CD14-positive monocyte (primary cell): ENCODE results near the gene PLA2G4A. TPM values are rescaled to one million over a fixed set of nuclear protein-coding genes. Genes with fewer than 3 reads are reported as not detected.

Experiments
- DNase-seq, 3 donors: peaks; one replicate each; pipeline ENCODE4 v3.0.0-alpha.2; 2011 to 2022
- H2AFZ ChIP-seq: 2 replicates; pipeline ENCODE4 v1.6.0; 2012; ENCODE audit warnings: mild to moderate bottlenecking, low read depth, low read length, inconsistent platforms; ENCODE audit not compliant: insufficient read depth, poor library complexity, severe bottlenecking
- H3K27ac ChIP-seq, 2 donors: 1 replicate in 1 of 2; 2 replicates in 1 of 2; pipeline ENCODE4 v1.5.1; 2012 to 2013; ENCODE audit warnings: low read length in 2 of 2, control low read depth in 1 of 2, inconsistent platforms in 1 of 2, low read depth in 1 of 2, mild to moderate bottlenecking in 1 of 2
- H3K27me3 ChIP-seq, 2 donors: one replicate each; pipeline versions ENCODE4 v1.6.0 to v1.6.1; 2011 to 2013; ENCODE audit warnings: low read length in 2 of 2; ENCODE audit not compliant: control insufficient read depth in 2 of 2, insufficient read depth in 2 of 2
- H3K36me3 ChIP-seq, 2 donors: replicated peaks in 1 of 2; 1 replicate in 1 of 2; 2 replicates in 1 of 2; pipeline versions ENCODE4 v1.5.1 to v1.6.1; 2012 to 2013; ENCODE audit warnings: low read length in 2 of 2, control low read depth in 1 of 2, inconsistent platforms in 1 of 2, mild to moderate bottlenecking in 1 of 2; ENCODE audit not compliant: insufficient read depth in 2 of 2, control insufficient read depth in 1 of 2
- H3K4me1 ChIP-seq, 2 donors: 1 replicate in 1 of 2; 2 replicates in 1 of 2; pipeline versions ENCODE4 v1.5.1 to v1.6.1; 2012 to 2013; ENCODE audit warnings: low read length in 2 of 2, control low read depth in 1 of 2, inconsistent platforms in 1 of 2, mild to moderate bottlenecking in 1 of 2, moderate library complexity in 1 of 2; ENCODE audit not compliant: insufficient read depth in 2 of 2, control insufficient read depth in 1 of 2
- H3K4me2 ChIP-seq: replicated peaks from 2 replicates; pipeline ENCODE3; 2012; ENCODE audit warnings: low read length, moderate library complexity, mild to moderate bottlenecking; ENCODE audit not compliant: poor library complexity, severe bottlenecking; ENCODE audit errors: extremely low read depth
- H3K4me3 ChIP-seq, 3 experiments: fragments of 200-600 bp in 1 of 3; sonication (generic) in 1 of 3; replicated peaks in 1 of 3; 1 replicate in 2 of 3; 2 replicates in 1 of 3; pipeline ENCODE4 v1.5.1; 2011 to 2013; ENCODE audit warnings: low read length in 3 of 3, mild to moderate bottlenecking in 3 of 3, control low read depth in 2 of 3, low read depth in 2 of 3, inconsistent platforms in 1 of 3, moderate library complexity in 1 of 3
- H3K79me2 ChIP-seq: 2 replicates; pipeline ENCODE4 v1.6.0; 2012; ENCODE audit warnings: mild to moderate bottlenecking, control low read depth, inconsistent platforms, low read length, moderate library complexity; ENCODE audit not compliant: insufficient read depth
- H3K9ac ChIP-seq: 2 replicates; pipeline ENCODE4 v1.6.0; 2017; ENCODE audit warnings: low read length, mild to moderate bottlenecking; ENCODE audit not compliant: insufficient read depth, poor library complexity, severe bottlenecking
- H3K9me3 ChIP-seq, 2 donors: replicated peaks in 1 of 2; 1 replicate in 1 of 2; 2 replicates in 1 of 2; pipeline versions ENCODE4 v1.5.1 to v1.6.1; 2012 to 2013; ENCODE audit warnings: low read length in 2 of 2, control low read depth in 1 of 2; ENCODE audit not compliant: control insufficient read depth in 1 of 2, insufficient read depth in 1 of 2
- H4K20me1 ChIP-seq: 2 replicates; pipeline ENCODE4 v1.6.0; 2012; ENCODE audit warnings: mild to moderate bottlenecking, low read length, control low read depth, moderate library complexity; ENCODE audit not compliant: insufficient read depth
- H3K27ac Mint-ChIP-seq, 7 donors: one replicate each; pipeline ENCODE4 v1.8.0; 2020; ENCODE audit warnings: mild to moderate bottlenecking in 7 of 7, mixed read lengths in 7 of 7, moderate library complexity in 6 of 7, inconsistent platforms in 2 of 7
- H3K27me3 Mint-ChIP-seq, 3 donors: one replicate each; pipeline ENCODE4 v1.8.0; 2021 to 2022; ENCODE audit warnings: low read depth in 3 of 3, mild to moderate bottlenecking in 3 of 3, mixed read lengths in 3 of 3, moderate library complexity in 3 of 3, inconsistent platforms in 1 of 3
- H3K36me3 Mint-ChIP-seq, 2 donors: one replicate each; pipeline ENCODE4 v1.8.0; 2020; ENCODE audit warnings: mixed read lengths in 2 of 2, inconsistent platforms in 1 of 2, mild to moderate bottlenecking in 1 of 2
- H3K4me1 Mint-ChIP-seq: one replicate; pipeline ENCODE4 v1.8.0; 2020; ENCODE audit warnings: mild to moderate bottlenecking, mixed read lengths
- H3K4me3 Mint-ChIP-seq, 2 donors: one replicate each; pipeline ENCODE4 v1.8.0; 2020; ENCODE audit warnings: mild to moderate bottlenecking in 2 of 2, mixed read lengths in 2 of 2, moderate library complexity in 1 of 2
- H3K9me3 Mint-ChIP-seq, 7 donors: one replicate each; pipeline ENCODE4 v1.8.0; 2020 to 2022; ENCODE audit warnings: mixed read lengths in 7 of 7, mild to moderate bottlenecking in 6 of 7, moderate library complexity in 6 of 7, inconsistent platforms in 2 of 7
- WGBS: methylation state at CpG from one replicate; pipeline ENCODE4 v1.1.5; 2013; ENCODE audit warnings: missing lambda C conversion rate; ENCODE audit not compliant: insufficient coverage; 5-methylcytosine and 5-hydroxymethylcytosine counted together
- intact Hi-C, 2 donors: fragments of 100-400 bp; cut with micrococcal nuclease; formaldehyde crosslinking; loops; one replicate each; pipeline versions ENCODE4 v1.15.0 to v1.15.1; 2023
- polyA plus RNA-seq, 3 donors: library from polyadenylated mRNA; depleted of rRNA in 1 of 3; unstranded in 2 of 3; stranded (reverse) in 1 of 3; fragments of 300-500 nt in 2 of 3; fragments of >200 nt in 1 of 3; fragmentation: Illumina TruSeq in 2 of 3; gene quantifications; 1 replicate in 2 of 3; 2 replicates in 1 of 3; pipeline ENCODE4 v1.2.3, GENCODE V29; 2012 to 2021
- TF ChIP-seq, protein P1 (sequence below): fragments of 200-600 bp; IDR thresholded peaks from one replicate; pipeline ENCODE4 v1.8.0; 2022; ENCODE audit warnings: antibody characterized with exemption, mild to moderate bottlenecking

The PLA2G4A gene
- polyA plus RNA-seq, 3 donors, result 1.4 to 4.5 (median 4.1) TPM

DNA sequence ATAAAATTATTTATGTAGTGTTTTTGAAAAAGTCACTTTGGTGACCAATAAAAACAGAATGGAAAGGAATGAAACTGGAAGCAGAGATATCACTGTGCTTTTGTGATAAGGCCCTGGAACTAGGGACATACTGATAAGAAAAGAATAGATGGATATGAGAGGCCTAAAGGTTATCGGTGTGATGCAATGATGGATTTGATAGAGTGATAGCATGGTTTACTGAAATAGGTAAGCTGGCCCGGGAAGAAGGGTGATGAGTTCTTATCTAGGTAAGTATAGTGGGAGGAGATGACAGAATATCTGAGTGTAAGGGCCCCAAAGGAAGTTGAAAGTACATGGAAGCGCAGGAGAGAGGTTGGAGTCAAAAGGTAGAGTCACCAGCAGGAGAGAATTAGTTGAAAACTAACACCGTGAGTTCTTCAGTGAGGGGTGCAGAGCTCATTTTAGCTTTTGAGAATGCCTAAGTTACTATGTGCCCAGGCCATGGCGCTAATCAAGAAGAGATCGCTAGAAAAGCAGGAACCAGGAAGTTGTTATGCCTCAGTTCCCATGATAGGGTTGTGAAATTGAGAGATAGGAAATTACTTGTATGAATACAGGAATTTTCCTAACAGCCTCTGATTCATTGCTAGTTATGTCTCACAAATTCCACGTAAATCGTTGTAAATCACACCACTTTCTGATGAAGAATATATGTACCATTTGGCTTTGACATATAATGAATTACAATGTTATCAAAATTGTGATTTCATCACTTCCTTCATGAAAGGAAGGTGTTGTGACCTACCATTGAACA, 115.3 kb downstream of the PLA2G4A start:
- intact Hi-C loops, result no loop called here
- H4K20me1 ChIP-seq, result no peaks in the 10 kb centered on the region
- H2AFZ ChIP-seq, result no peak overlapping the region
- no peak for DNase-seq
- peak overlapping the region in 1 of 7 donors; percentile 31 for H3K27ac Mint-ChIP-seq
- H3K4me1 ChIP-seq, result no peaks in the 10 kb centered on the region
- H3K36me3 Mint-ChIP-seq, result peaks cover 62 to 73% of the 10 kb centered on the region in 2 donors
- no peaks in the 10 kb centered on the region for H3K9me3 ChIP-seq
- H3K4me3 ChIP-seq, result no peak overlapping the region
- no peak overlapping the region for H3K9ac ChIP-seq
- H3K4me1 Mint-ChIP-seq, result no peaks in the 10 kb centered on the region
- WGBS, result 86% methylated on average over 6 of the region's 8 CpGs
- no peaks in the 10 kb centered on the region for H3K27me3 ChIP-seq
- H3K4me3 Mint-ChIP-seq, result no peak overlapping the region
- peaks cover 56 to 94% of the 10 kb centered on the region in 2 donors for H3K36me3 ChIP-seq
- H3K27ac ChIP-seq, result no peak overlapping the region
- H3K9me3 Mint-ChIP-seq, result peaks cover 0 to 5% (median 2%) of the 10 kb centered on the region in 7 donors
- no peaks in the 10 kb centered on the region for H3K27me3 Mint-ChIP-seq
- TF ChIP-seq, protein P1, sequence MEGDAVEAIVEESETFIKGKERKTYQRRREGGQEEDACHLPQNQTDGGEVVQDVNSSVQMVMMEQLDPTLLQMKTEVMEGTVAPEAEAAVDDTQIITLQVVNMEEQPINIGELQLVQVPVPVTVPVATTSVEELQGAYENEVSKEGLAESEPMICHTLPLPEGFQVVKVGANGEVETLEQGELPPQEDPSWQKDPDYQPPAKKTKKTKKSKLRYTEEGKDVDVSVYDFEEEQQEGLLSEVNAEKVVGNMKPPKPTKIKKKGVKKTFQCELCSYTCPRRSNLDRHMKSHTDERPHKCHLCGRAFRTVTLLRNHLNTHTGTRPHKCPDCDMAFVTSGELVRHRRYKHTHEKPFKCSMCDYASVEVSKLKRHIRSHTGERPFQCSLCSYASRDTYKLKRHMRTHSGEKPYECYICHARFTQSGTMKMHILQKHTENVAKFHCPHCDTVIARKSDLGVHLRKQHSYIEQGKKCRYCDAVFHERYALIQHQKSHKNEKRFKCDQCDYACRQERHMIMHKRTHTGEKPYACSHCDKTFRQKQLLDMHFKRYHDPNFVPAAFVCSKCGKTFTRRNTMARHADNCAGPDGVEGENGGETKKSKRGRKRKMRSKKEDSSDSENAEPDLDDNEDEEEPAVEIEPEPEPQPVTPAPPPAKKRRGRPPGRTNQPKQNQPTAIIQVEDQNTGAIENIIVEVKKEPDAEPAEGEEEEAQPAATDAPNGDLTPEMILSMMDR, result no peak
- H3K4me2 ChIP-seq, result no peak overlapping the region
- no peaks in the 10 kb centered on the region for H3K79me2 ChIP-seq

- H3K27me3 ChIP-seq, result no peaks in the 10 kb centered on the region
- Mint-ChIP-seq H3K4me1 (no peaks in the 10 kb centered on the region), H3K36me3 (peaks cover 63 to 78% of the 10 kb centered on the region in 2 donors), H3K4me3 (no peak overlapping the region), H3K27ac (no peak overlapping the region), H3K27me3 (no peaks in the 10 kb centered on the region), H3K9me3 (peaks cover 0 to 5% (median 2%) of the 10 kb centered on the region in 7 donors)
- H3K4me2 ChIP-seq, result no peak overlapping the region
- no peaks in the 10 kb centered on the region for H4K20me1 ChIP-seq
- H3K4me3 ChIP-seq, result no peak overlapping the region
- 96% methylated on average over 4 of the region's 4 CpGs for WGBS
- H3K9me3 ChIP-seq, result no peaks in the 10 kb centered on the region
- no peak overlapping the region for H2AFZ ChIP-seq
- no peaks in the 10 kb centered on the region for H3K79me2 ChIP-seq
- H3K27ac ChIP-seq, result no peak overlapping the region
- H3K36me3 ChIP-seq, result peaks cover 52 to 95% of the 10 kb centered on the region in 2 donors
- H3K9ac ChIP-seq, result no peak overlapping the region
- intact Hi-C loops, result no loop called here
- no peaks in the 10 kb centered on the region for H3K4me1 ChIP-seq
- DNase-seq, result no peak
- TF ChIP-seq, protein P1, result no peak
These were observed 116.4 kb downstream of the PLA2G4A start for GRCh38 chr1:186945146-186945545.
